Muscle of leg (tissue), 11 donors: ENCODE data around the gene CCDC137. TPM values are rescaled to one million over a fixed set of nuclear protein-coding genes. Genes with fewer than 3 reads are reported as not detected.

Experiments
- DNase-seq: peaks from one replicate; pipeline ENCODE4 v3.0.0; 2013
- H3K27ac ChIP-seq: one replicate; pipeline ENCODE4 v1.5.1; 2013; ENCODE audit warnings: mild to moderate bottlenecking, low read length, control low read depth
- H3K27me3 ChIP-seq: one replicate; pipeline ENCODE4 v1.6.1; 2013; ENCODE audit warnings: low read length; ENCODE audit not compliant: control insufficient read depth, insufficient read depth
- H3K36me3 ChIP-seq: one replicate; pipeline ENCODE4 v1.6.1; 2013; ENCODE audit warnings: low read length; ENCODE audit not compliant: control insufficient read depth, insufficient read depth
- H3K4me1 ChIP-seq: one replicate; pipeline ENCODE4 v1.6.1; 2013; ENCODE audit warnings: low read length; ENCODE audit not compliant: control insufficient read depth, insufficient read depth
- H3K4me3 ChIP-seq: one replicate; pipeline ENCODE4 v1.5.1; 2013; ENCODE audit warnings: low read length, control low read depth
- H3K9me3 ChIP-seq: replicated peaks from 2 replicates; pipeline ENCODE4 v1.6.1; 2013; ENCODE audit warnings: low read depth, low read length; ENCODE audit not compliant: control insufficient read depth
- WGBS: methylation state at CpG from one replicate; pipeline ENCODE4 v1.1.5; 2013; ENCODE audit warnings: missing lambda C conversion rate; ENCODE audit not compliant: insufficient coverage; 5-methylcytosine and 5-hydroxymethylcytosine counted together
- polyA plus RNA-seq, 8 donors: library from polyadenylated mRNA; unstranded; fragments of 120-200 nt; gene quantifications; one replicate each; pipeline versions ENCODE4 v1.2.1 to v1.2.3, GENCODE V29; 2013; ENCODE audit warnings: inconsistent platforms in 1 of 8, low replicate concordance in 1 of 8; ENCODE audit not compliant: insufficient read length in 8 of 8, insufficient read depth in 1 of 8
- total RNA-seq: library from RNA; stranded (reverse); fragments of 120-200 nt; gene quantifications from one replicate; pipeline ENCODE4 v1.2.4, GENCODE V29; 2013

CCDC137 gene
- total and polyA plus RNA-seq, 9 donors: 9.1 to 18.0 (median 15.5) TPM

- Histone ChIP-seq H3K27me3 (peaks cover 43% of the 10 kb centered on the region), H3K27ac (no peak overlapping the region), H3K36me3 (no peaks in the 10 kb centered on the region), H3K4me3 (no peak overlapping the region), H3K4me1 (peaks cover 6% of the 10 kb centered on the region), H3K9me3 (peaks cover 2% of the 10 kb centered on the region)
- DNase-seq: no peak
- 70% methylated on average over 13 of the region's 14 CpGs for WGBS
Measured at GRCh38 chr17:81648707-81649085, 17.8 kb upstream of the CCDC137 start.

GRCh38 chr17:81650951-81651350, 15.6 kb upstream of the CCDC137 start:
- H3K27ac ChIP-seq: no peak overlapping the region
- no peaks in the 10 kb centered on the region for H3K36me3 ChIP-seq
- DNase-seq: no peak
- H3K4me1 ChIP-seq: peaks cover 14% of the 10 kb centered on the region
- H3K4me3 ChIP-seq: no peak overlapping the region
- H3K27me3 ChIP-seq: peaks cover 43% of the 10 kb centered on the region
- peaks cover 2% of the 10 kb centered on the region for H3K9me3 ChIP-seq
- 75% methylated on average over 6 of the region's 9 CpGs for WGBS

GRCh38 chr17:81651692-81652091, 14.8 kb upstream of the CCDC137 start:
- Histone ChIP-seq H3K27me3 (peaks cover 41% of the 10 kb centered on the region), H3K9me3 (peaks cover 2% of the 10 kb centered on the region), H3K4me1 (peaks cover 14% of the 10 kb centered on the region), H3K4me3 (no peak overlapping the region), H3K36me3 (no peaks in the 10 kb centered on the region), H3K27ac (no peak overlapping the region)
- 90% methylated on average over 6 of the region's 10 CpGs for WGBS
- DNase-seq: no peak

DNA sequence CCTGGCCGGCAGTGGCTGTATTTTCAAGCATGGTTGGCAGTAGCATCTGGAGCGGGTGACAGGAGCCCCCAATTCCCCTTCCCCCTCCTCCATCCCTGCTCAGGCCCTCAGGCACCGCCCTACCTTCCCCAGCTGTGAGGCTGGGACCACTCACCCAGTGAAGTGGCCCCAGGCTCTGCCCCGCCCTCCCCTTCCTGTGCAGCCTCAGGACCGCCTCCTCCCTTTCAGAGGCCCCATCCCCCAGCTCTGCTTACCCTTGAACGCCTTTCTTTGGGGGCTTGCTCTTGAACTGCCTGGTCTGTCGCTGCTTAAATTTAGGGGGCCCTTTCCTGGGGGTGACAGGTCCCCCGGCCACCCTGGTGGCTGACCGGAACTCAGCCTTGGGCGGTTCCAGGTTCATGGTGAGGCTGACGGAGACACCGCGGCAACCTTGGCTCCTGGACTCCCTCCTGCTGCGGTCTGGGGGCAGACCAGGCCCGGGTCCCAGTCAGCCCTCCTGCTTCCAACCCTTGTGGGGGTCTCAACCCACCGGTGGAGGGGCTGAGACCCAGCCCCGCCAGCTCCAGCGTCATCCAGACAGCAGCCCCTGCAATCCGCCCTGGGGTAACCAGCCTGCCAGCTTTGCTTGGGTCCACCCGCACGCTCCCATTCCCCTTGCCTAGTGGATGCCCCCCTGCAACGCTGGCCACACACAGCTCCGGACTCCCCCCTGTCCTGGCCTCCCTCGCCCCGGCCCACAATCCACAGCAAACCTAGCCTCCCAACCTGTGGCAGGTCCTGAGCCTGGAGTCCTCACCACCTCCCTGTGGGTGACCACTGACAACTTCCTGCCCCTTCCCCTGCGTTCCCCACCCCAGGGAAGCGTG, 13.4 kb upstream of the CCDC137 start:
- WGBS: 17% methylated on average over 20 of the region's 27 CpGs
- Histone ChIP-seq H3K36me3 (no peaks in the 10 kb centered on the region), H3K9me3 (peaks cover 2% of the 10 kb centered on the region), H3K4me1 (peaks cover 19% of the 10 kb centered on the region), H3K27ac (no peak overlapping the region), H3K4me3 (no peak overlapping the region), H3K27me3 (peaks cover 28% of the 10 kb centered on the region)
- DNase-seq: no peak

- 68% methylated on average over 16 of the region's 18 CpGs for WGBS
- Histone ChIP-seq H3K36me3 (no peaks in the 10 kb centered on the region), H3K27ac (no peak overlapping the region), H3K4me3 (no peak overlapping the region), H3K27me3 (peaks cover 5% of the 10 kb centered on the region), H3K4me1 (peaks cover 19% of the 10 kb centered on the region), H3K9me3 (no peaks in the 10 kb centered on the region)
- DNase-seq: no peak
Measured at GRCh38 chr17:81655378-81656117, 11.0 kb upstream of the CCDC137 start.

DNA sequence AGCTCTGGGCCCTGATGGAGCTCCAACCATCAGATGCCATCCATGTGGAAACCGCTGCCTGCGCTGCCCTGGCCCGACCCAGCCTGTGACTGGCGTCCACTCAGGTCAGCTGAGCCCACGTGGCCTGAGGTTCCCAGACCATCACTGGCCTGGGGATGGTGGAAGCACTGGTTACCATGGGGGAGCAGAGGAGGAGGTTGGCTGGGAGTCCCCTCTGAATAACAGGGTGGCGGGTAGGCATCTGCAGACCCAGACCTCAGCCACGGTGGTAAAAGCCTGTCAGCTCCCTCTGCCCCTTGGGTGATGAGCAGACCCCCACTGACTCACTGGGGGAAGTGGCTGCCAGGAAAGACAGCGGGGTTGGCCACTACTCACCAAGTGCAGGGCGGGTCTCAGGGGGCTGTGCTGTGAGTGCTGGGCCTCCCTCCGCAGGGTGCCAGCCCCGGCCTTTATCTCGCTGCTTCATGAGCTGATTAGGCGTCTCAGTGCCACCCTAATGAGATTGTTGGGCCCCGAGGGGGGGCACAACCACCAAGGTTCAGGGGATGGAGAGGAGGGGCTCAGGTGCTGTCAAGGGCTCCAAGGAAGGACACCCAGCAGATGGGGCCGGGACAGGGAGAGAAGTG, 10.3 kb upstream of the CCDC137 start, which contains the start of gene PDE6G:
TSS of gene PDE6G (minus strand) at position 425 of the 626 bp plus-strand sequence. CDS start 3,237 bp downstream, outside the sequence.
- peaks cover 19% of the 10 kb centered on the region for H3K4me1 ChIP-seq
- DNase-seq: no peak
- WGBS: 84% methylated on average over 15 of the region's 15 CpGs
- H3K27me3 ChIP-seq: peaks cover 2% of the 10 kb centered on the region
- H3K27ac ChIP-seq: peak within 1 kb of the TSS; percentile 5
- no peak within 1 kb of the TSS for H3K4me3 ChIP-seq
- no peaks in the 10 kb centered on the region for H3K9me3 ChIP-seq
- no peaks in the 10 kb centered on the region for H3K36me3 ChIP-seq

GRCh38 chr17:81656835-81657234, 9.7 kb upstream of the CCDC137 start:
- Histone ChIP-seq H3K4me3 (no peak overlapping the region), H3K27me3 (peaks cover 2% of the 10 kb centered on the region), H3K27ac (peak overlapping the region; percentile 5), H3K36me3 (no peaks in the 10 kb centered on the region), H3K4me1 (peaks cover 19% of the 10 kb centered on the region), H3K9me3 (no peaks in the 10 kb centered on the region)
- peak; percentile 36 for DNase-seq
- 33% methylated on average over 3 of the region's 4 CpGs for WGBS

DNA sequence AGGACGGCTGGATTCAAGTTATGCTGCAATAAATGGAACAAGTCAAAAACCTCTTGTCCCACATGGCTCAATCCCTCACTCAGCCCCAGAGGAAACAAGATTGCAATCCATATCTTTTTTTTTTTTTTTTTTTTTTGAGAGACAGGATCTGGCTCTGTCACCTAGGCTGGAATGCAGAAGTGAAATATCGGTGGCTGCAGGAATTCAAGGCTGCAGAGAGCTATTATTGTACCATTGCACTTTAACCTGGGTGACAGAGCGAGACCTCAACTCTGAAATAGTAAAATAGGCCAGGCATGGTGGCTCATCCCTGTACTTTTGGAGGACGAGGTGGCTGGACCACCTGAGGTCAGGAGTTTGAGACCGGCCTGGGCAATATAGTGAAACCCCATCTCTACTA, 7.5 kb upstream of the CCDC137 start:
- no peak for DNase-seq
- 64% methylated on average over 3 of the region's 5 CpGs for WGBS
- Histone ChIP-seq H3K4me3 (no peak overlapping the region), H3K27me3 (no peaks in the 10 kb centered on the region), H3K4me1 (peaks cover 13% of the 10 kb centered on the region), H3K9me3 (no peaks in the 10 kb centered on the region), H3K27ac (no peak overlapping the region), H3K36me3 (peaks cover 2% of the 10 kb centered on the region)

GRCh38 chr17:81660441-81660840, 6.1 kb upstream of the CCDC137 start:
- peaks cover 11% of the 10 kb centered on the region for H3K36me3 ChIP-seq
- H3K27ac ChIP-seq: no peak overlapping the region
- WGBS: 84% methylated on average over 6 of the region's 9 CpGs
- DNase-seq: no peak
- H3K27me3 ChIP-seq: no peaks in the 10 kb centered on the region
- no peaks in the 10 kb centered on the region for H3K9me3 ChIP-seq
- peaks cover 12% of the 10 kb centered on the region for H3K4me1 ChIP-seq
- H3K4me3 ChIP-seq: no peak overlapping the region

GRCh38 chr17:81662002-81662401, 4.5 kb upstream of the CCDC137 start:
- 80% methylated on average over 1 of the region's 4 CpGs for WGBS
- peaks cover 15% of the 10 kb centered on the region for H3K4me1 ChIP-seq
- H3K36me3 ChIP-seq: peaks cover 11% of the 10 kb centered on the region
- no peaks in the 10 kb centered on the region for H3K27me3 ChIP-seq
- H3K27ac ChIP-seq: no peak overlapping the region
- H3K9me3 ChIP-seq: no peaks in the 10 kb centered on the region
- H3K4me3 ChIP-seq: no peak overlapping the region
- DNase-seq: no peak
